A549 treated with CpdA at 1 μM for 4 hours (cell line): ENCODE data around the gene CHGA. TPM values are rescaled to one million over a fixed set of nuclear protein-coding genes. Genes with fewer than 3 reads are reported as not detected.

Experiments used
- total RNA-seq: library from RNA; stranded (reverse); fragments of 200-300 nt; extraction: Qiagen RNA extraction; gene quantifications from 5 replicates; pipeline ENCODE4 v1.2.3, GENCODE V29; 2022; ENCODE audit warnings: low read depth

CHGA gene
- 0.77 to 2.1 TPM (median 1.5 TPM) in 5 replicates for total RNA-seq

GRCh38 chr14:92922883-92923743 lies at the start of gene CHGA:
Gene CHGA, plus strand, starts transcription at chr14:92923150. Its CDS starts 210 bp downstream, at chr14:92923360.

Other genes with a start within 250 kb of the CHGA start
- gene LGMN, start 174.5 kb upstream of the CHGA start, total RNA-seq = 55.6 to 62.6 TPM (median 61.6 TPM) in 5 replicates
- 21.7 to 33.6 TPM (median 28.5 TPM) in 5 replicates for gene GOLGA5, start 128.8 kb upstream of the CHGA start, total RNA-seq
- 45.4 to 52.4 TPM (median 48.3 TPM) in 5 replicates for gene ITPK1, start 192.8 kb downstream of the CHGA start, total RNA-seq